GM13976 (cell line): Measurements from ENCODE around the gene KCTD13.
A peak's percentile ranks its signal among the peaks of the same experiment; 100 is the strongest.

Experiments used
- DNase-seq: peaks from one replicate; pipeline ENCODE4 v3.0.0; 2012; ENCODE audit warnings: low spot score
- CTCF ChIP-seq: IDR thresholded peaks from 2 replicates; pipeline ENCODE4 v1.5.1; 2012; ENCODE audit warnings: borderline replicate concordance, mild to moderate bottlenecking; ENCODE audit not compliant: insufficient read depth; ENCODE audit errors: extremely low read depth, missing control alignments, control extremely low read depth
- in situ Hi-C: fragments of 300-500 bp; cut with MboI; formaldehyde crosslinking; loops from one replicate; pipeline ENCODE4 v1.12.0; 2022; ENCODE audit warnings: low sequenced_read_pairs, mixed read lengths, inconsistent platforms; ENCODE audit not compliant: unreplicated experiment

Gene KCTD13

GRCh38 chr16:29878172-29878571 lies 47.9 kb downstream of the KCTD13 start:
- no peak for TF ChIP-seq CTCF
- in situ Hi-C loops, result no loop called here
- no peak for DNase-seq

GRCh38 chr16:29877266-29877961 lies 48.6 kb downstream of the KCTD13 start:
- no peak for TF ChIP-seq CTCF
- in situ Hi-C loops, result no loop called here
- peak; percentile 82 for DNase-seq

GRCh38 chr16:29876594-29877249 lies 49.3 kb downstream of the KCTD13 start:
- peak; percentile 53 for DNase-seq
- in situ Hi-C loops, result no loop called here
- no peak for TF ChIP-seq CTCF

GRCh38 chr16:29876217-29876593 lies 49.8 kb downstream of the KCTD13 start:
- in situ Hi-C loops, result no loop called here
- no peak for TF ChIP-seq CTCF
- no peak for DNase-seq

GRCh38 chr16:29875206-29875605 lies 50.8 kb downstream of the KCTD13 start:
- no peak for TF ChIP-seq CTCF
- no peak for DNase-seq
- in situ Hi-C loops, result no loop called here

GRCh38 chr16:29873319-29873718 lies 52.7 kb downstream of the KCTD13 start:
- in situ Hi-C loops, result no loop called here
- no peak for DNase-seq
- no peak for TF ChIP-seq CTCF
